Thoracic aorta (tissue), 2 donors: Measurements from ENCODE around the gene ANKRD33B. TPM values are rescaled to one million over a fixed set of nuclear protein-coding genes. Genes with fewer than 3 reads are reported as not detected.

ENCODE experiments used
- ATAC-seq: fragments of 150-250 bp; one replicate; pipeline ENCODE4 v1.8.0; 2017; ENCODE audit warnings: low read depth; ENCODE audit not compliant: insufficient number of reproducible peaks, low FRiP score
- DNase-seq: peaks from one replicate; pipeline ENCODE4 v3.0.0-alpha.2; 2020; ENCODE audit warnings: low spot score
- H3K27ac ChIP-seq, 2 donors: fragments of 200-600 bp; sonication (generic); 1 replicate in 1 of 2; 2 replicates in 1 of 2; pipeline ENCODE4 v1.5.1; 2016; ENCODE audit warnings: mild to moderate bottlenecking in 2 of 2, moderate library complexity in 2 of 2
- H3K27me3 ChIP-seq: fragments of 200-600 bp; sonication (generic); replicated peaks from 2 replicates; pipeline ENCODE4 v1.6.0; 2016; ENCODE audit warnings: mild to moderate bottlenecking; ENCODE audit not compliant: insufficient read depth
- H3K36me3 ChIP-seq: fragments of 200-600 bp; sonication (generic); one replicate; pipeline ENCODE4 v1.5.1; 2016
- H3K4me1 ChIP-seq, 2 donors: fragments of 200-600 bp; sonication (generic); 1 replicate in 1 of 2; 2 replicates in 1 of 2; pipeline versions ENCODE4 v1.5.1 to v1.6.0; 2016; ENCODE audit warnings: low read depth in 2 of 2, mild to moderate bottlenecking in 1 of 2; ENCODE audit not compliant: control insufficient read depth in 1 of 2
- H3K4me3 ChIP-seq: fragments of 200-600 bp; sonication (generic); 2 replicates; pipeline ENCODE4 v1.5.1; 2016; ENCODE audit warnings: mild to moderate bottlenecking
- H3K9me3 ChIP-seq: fragments of 200-600 bp; sonication (generic); 2 replicates; pipeline ENCODE4 v1.5.1; 2016
- total RNA-seq, 2 donors: library from RNA; depleted of rRNA; stranded (reverse); fragments of >200 nt; gene quantifications; one replicate each; pipeline versions ENCODE4 v1.1.0 to v1.2.3, GENCODE V29; 2016
- TF ChIP-seq, protein P1 (sequence below): fragments of 200-600 bp; sonication (generic); IDR thresholded peaks from one replicate; pipeline ENCODE4 v1.5.1; 2019; ENCODE audit warnings: antibody characterized with exemption

ANKRD33B gene
- total RNA-seq, 2 donors from 2014 or later: 4.9 to 5.7 TPM

DNA sequence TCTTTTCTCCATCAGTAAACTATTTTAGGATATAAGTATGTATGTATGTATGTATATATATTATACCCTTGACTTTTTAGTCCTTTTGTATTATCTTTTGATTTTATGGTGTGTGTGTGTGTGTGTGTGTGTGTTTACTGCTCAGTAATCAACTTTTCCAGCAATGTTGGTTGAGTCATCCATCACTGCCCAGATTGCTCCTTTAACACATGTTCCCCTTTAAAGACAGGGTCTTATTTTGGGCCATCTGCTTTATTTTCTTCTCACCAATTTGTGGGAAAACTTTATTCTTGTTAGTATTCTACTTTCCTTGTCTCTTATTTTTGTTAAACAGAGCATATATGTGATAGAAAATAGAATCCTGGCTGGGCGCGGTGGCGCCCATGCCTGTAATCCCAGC, 28.1 kb downstream of the ANKRD33B start:
- Histone ChIP-seq H3K4me3 (no peak overlapping the region), H3K27me3 (no peaks in the 10 kb centered on the region), H3K36me3 (no peaks in the 10 kb centered on the region), H3K4me1 (peaks cover 4 to 39% of the 10 kb centered on the region in 2 donors), H3K27ac (no peak overlapping the region), H3K9me3 (no peaks in the 10 kb centered on the region)
- no peak for DNase-seq
- TF ChIP-seq, protein P1, sequence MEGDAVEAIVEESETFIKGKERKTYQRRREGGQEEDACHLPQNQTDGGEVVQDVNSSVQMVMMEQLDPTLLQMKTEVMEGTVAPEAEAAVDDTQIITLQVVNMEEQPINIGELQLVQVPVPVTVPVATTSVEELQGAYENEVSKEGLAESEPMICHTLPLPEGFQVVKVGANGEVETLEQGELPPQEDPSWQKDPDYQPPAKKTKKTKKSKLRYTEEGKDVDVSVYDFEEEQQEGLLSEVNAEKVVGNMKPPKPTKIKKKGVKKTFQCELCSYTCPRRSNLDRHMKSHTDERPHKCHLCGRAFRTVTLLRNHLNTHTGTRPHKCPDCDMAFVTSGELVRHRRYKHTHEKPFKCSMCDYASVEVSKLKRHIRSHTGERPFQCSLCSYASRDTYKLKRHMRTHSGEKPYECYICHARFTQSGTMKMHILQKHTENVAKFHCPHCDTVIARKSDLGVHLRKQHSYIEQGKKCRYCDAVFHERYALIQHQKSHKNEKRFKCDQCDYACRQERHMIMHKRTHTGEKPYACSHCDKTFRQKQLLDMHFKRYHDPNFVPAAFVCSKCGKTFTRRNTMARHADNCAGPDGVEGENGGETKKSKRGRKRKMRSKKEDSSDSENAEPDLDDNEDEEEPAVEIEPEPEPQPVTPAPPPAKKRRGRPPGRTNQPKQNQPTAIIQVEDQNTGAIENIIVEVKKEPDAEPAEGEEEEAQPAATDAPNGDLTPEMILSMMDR: no peak
- ATAC-seq: no peak

DNA sequence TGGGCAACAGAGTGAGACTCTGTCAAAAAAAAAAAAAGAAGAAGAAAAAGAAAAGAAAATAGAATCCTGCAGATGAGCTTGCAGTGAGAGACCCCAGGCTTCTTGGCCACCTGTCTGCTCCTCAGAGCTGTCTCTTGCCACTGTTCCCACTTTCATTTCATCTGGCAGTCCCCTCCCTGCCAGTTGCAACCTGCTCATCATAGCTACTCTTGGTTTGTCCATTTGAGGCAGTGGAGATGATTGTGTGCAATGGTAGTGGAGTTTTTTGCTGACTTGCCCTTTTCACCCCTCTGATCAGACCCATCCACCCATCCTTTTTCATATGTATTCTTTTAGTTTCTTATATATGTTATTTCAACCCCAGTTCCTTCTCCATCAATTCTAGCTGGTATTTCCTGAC, 28.7 kb downstream of the ANKRD33B start:
- Histone ChIP-seq H3K27me3 (no peaks in the 10 kb centered on the region), H3K9me3 (no peaks in the 10 kb centered on the region), H3K27ac (no peak overlapping the region), H3K4me1 (peaks cover 4 to 41% of the 10 kb centered on the region in 2 donors), H3K4me3 (no peak overlapping the region), H3K36me3 (no peaks in the 10 kb centered on the region)
- TF ChIP-seq, protein P1: no peak
- DNase-seq: no peak
- ATAC-seq: no peak

DNA sequence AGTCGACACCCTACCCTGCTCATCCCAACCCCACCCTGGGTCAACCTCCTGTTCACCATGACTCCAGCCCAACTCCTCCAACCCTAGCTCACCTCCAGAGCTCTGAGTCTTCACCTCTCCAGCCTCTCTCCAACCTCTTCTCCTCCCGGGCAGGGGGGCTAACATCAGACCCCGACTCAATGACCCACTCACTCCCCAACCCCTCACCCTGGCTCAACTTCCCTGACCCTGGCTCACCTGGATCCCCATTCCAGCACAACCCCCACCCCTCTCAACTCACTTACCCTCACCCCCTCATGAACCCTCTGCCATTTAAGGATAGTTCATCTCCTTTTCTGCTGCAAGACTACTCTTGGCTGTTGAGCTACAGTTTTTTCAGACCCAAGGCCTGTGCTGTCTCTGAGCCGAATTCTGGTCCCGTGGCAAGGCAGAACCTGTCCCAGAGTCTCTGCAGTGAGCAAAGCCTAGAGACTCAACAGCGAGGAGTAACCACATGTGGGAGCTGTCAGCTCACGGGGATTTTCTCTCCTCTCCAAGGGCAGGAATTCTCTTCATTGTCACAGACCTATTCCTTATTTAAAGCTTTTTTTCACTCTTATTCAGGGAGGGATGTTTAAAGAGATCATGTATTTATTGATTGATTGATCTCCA, 29.8 kb downstream of the ANKRD33B start:
- H3K4me3 ChIP-seq: no peak overlapping the region
- no peak for ATAC-seq
- H3K27me3 ChIP-seq: no peaks in the 10 kb centered on the region
- no peaks in the 10 kb centered on the region for H3K9me3 ChIP-seq
- H3K36me3 ChIP-seq: no peaks in the 10 kb centered on the region
- H3K27ac ChIP-seq: no peak overlapping the region
- TF ChIP-seq, protein P1: no peak
- no peak for DNase-seq
- H3K4me1 ChIP-seq: peaks cover 4 to 41% of the 10 kb centered on the region in 2 donors

DNA sequence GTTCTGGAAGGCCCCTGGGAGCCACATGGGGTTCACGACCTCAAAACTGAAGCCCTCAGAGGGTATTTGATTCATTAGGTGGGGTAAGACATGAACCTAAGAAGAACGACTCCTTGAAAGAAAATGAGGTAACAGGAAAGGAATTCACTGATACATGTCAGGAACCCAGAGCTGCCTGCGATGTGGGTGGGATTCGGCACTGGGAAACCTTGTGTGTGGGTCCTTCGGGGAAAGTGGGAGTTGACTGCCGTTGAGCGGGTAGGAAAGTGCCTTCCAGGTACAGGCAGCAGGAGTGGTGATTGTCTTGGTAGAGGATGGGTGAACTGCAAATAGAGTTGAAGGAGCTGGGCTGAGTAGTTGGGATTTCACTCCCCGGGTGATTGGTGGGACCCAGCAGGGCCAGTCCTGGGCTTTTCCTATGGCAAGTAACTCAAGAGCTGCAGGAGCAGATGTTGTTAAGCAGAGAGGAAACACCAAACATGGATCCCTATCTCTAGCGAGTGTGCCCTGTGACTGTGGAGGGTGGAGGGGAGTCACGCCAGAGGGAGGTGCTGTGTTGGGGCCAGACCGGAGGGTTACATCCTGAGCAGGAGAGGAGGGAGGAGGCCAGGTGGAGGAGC, 30.8 kb downstream of the ANKRD33B start:
- no peak for DNase-seq
- no peaks in the 10 kb centered on the region for H3K9me3 ChIP-seq
- H3K27ac ChIP-seq: peak overlapping the region; percentile 33 to 64
- no peak for ATAC-seq
- H3K36me3 ChIP-seq: no peaks in the 10 kb centered on the region
- TF ChIP-seq, protein P1: no peak
- no peaks in the 10 kb centered on the region for H3K27me3 ChIP-seq
- H3K4me3 ChIP-seq: no peak overlapping the region
- peaks cover 4 to 43% of the 10 kb centered on the region in 2 donors for H3K4me1 ChIP-seq

DNA sequence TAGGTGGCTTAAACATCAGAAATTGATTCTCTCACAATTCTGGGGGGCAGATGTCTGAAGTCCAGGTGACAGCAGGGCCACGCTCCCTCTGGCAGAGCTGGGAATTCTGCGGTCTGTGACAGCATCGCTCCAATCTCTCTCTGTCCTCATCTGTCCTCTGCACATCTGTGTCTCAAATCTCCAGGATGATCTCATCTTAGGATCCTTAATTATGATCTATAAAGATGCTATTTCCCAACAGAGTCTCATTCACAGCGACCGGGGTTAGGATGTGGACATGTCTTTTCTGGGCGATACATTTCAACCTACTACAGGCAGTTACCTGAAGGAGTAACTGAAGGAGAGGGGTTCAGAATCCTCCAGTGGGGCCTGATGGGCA, 31.4 kb downstream of the ANKRD33B start:
- Histone ChIP-seq H3K9me3 (no peaks in the 10 kb centered on the region), H3K4me1 (peaks cover 4 to 46% of the 10 kb centered on the region in 2 donors), H3K4me3 (peak overlapping the region; percentile 49), H3K27me3 (no peaks in the 10 kb centered on the region), H3K36me3 (no peaks in the 10 kb centered on the region), H3K27ac (peak overlapping the region; percentile 33 to 64)
- ATAC-seq (no peak), DNase-seq (no peak)
- TF ChIP-seq, protein P1: no peak
